NCI-H146 (cell line): ENCODE results near the gene RHBDL1.

Source experiments
- DNase-seq: peaks from one replicate; lab custom pipeline; 2025; lab: John Stamatoyannopoulos, UW

RHBDL1 gene

DNA sequence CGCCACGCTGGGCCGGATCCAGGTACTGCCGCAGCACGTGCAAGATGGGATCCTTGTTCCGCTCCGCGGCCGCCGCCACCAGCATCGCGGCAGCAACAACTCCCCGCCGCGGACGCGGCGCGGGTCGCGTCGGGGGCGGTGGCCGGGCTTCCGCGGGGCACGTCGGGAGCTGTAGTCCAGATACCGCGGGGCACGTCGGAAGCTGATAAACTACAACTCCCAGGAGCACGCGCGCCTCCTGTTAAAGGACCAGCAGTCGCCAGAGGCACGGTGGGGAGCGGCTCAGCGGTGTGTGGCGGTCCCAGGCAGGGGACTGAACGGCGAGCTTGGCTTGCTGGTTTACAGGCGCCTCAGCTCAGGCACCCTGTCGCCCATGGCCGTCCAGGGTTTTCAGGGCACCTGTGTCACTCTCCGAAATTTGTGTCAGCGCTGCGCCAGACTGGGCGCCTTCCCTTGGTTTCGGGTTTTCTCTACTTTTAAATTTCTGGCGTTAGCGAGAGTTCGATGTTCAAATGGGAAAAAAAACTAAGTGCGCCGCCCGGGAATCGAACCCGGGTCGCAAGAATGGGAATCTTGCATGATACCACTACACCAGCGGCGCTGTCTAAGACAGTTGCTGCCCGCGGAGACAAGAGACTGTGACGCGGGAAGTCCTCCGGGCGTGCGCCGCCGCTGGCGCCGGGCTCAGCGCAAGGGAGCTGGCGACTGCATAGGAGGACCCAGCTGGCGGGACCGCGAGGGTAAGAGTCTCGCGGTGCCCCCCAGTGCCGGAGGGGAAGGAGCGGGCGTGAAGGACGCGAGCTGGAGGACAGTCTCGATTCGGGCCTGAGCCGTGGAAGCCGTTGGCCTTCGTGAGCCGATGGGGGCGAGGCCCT lies 39.0 kb upstream of the RHBDL1 start, which contains the start of gene METTL26:
Gene METTL26, minus strand, starts transcription at position 100 of the 875 bp plus-strand sequence. Its CDS starts 15 bp downstream, at position 85.
- DNase-seq, result peak; percentile 99

- DNase-seq, result peak; percentile 55
Observed at GRCh38 chr16:637081-638018, 38.1 kb upstream of the RHBDL1 start.

DNA sequence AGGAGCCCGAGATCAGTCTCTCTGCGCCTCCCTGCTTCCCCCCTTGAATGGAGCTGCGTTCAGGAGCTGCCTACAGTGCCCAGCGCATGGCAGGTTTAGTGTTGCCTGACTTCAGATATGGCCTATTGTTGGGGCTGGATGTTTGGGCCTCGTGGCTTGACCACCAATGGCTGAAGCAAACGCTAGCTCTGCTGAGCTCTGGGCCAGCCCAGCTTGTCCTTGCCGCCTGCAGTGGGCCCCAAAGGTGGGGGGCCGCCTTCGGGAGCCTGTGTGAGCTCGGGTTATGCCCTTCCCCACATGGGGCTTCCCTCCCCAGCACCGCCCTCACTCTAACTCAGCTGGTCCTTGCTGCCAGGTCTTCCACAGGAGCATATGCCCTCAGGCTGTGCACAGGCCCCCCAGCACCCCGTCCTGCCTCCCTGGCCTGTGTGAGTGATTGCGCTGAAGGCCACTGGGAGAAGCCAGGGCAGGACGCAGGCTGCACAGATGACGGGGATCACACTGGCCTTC lies 37.4 kb upstream of the RHBDL1 start:
- DNase-seq, result no peak

DNA sequence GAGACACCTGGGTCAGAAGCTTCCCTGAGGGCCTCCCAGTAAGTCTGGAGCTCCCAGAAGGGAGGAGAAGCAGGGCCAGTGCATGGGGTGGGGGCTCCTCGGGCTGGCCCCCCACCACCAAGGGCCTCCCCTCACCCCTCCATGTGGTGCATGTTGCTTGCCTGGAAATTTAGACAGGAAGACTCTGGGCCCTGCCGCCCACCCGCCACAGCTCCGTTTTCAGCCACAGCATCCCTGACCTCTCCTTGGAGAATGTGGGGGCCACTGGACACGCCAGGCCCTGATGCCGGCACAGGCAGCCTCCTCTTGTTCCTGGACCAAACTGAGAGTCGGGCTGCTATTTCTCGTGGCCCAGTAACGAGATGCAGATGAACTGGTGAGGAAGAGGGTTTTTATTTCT lies 36.6 kb upstream of the RHBDL1 start:
- DNase-seq, result no peak

GRCh38 chr16:640614-641013 lies 34.9 kb upstream of the RHBDL1 start:
- no peak for DNase-seq

DNA sequence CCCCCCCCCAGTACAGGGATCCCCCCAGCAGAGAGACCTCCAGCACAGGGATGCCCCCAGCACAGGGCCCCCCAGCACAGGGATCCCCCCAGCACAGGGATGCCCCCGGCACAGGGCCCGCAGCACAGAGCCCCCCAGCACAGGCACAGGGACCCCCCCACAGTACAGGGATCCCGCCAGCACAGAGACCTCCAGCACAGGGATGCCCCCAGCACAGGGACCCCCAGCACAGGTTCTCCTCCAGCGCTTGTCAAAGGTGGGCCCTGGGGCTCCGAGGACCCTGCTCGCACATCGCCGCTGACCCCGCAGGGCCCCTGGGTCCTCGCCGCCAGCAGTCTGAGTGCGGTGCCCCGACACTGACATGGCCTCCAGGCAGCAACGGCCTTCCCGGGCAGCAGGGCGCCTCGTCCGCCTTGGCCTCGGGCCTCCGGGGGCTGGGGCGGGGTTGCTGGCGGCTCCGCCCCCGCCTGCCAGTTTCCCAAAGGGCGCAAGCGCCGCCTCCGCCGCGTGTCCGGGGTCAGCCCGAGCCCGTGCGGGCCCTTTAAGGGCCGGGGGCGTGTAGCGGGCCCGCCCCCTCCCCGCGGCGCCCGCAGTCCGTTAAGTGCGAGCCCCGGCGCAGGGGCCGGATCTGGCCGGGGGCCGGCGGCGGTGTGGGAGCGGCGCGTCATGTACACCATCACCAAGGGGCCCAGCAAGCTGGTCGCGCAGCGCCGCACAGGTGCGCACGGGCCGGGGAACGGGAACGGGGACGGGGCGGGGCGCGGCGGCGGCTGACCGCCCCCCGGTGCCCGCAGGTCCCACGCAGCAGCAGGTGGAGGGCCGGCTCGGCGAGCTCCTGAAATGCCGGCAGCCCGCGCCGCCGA lies 33.9 kb upstream of the RHBDL1 start, which contains the start of gene MCRIP2:
Gene MCRIP2, plus strand, starts transcription at position 503 of the 863 bp plus-strand sequence. Its CDS starts 164 bp downstream, at position 667.
- peak; percentile 92 for DNase-seq

DNA sequence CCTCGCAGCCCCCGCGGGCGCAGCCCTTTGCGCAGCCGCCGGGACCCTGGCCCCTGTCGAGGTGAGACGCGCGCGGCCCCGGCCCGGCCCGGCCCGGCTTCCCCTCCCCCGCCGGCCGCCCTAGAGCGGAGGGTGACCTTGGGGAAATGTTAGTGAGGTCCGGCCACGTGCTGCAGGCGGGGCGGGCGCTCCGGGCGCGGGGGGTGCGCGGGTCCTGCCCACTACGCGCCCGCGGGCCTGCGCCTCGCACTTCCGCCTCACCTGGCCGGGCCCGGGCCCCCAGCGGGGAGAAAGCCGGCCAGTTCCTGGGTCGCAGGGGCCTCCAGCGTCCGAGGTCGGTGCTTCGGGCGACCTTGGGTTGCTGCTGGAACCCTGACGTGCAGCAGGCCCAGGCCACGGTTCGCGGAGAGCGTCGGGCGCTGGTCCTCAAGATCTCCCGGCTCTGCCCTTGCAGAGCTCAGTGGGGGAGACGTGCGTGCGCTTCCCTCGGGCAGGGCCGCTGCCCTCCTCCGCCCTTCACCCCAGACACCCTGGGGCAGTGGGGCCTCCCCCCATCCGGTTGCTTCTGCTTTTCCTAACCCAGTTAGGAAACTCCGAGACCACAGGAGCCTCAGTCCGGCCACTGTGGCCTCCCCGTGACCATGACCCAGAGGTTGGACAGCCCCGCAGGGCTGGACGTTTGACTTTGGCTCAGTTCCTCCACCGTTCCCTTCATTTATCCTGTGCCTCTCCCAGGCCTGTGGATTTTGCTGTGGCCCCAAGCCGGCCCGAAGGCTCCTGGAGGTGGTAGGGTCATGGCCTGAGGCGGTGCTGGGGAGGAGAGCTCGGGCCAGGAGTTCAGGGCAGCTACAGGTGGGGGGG lies 33.1 kb upstream of the RHBDL1 start:
- peak; percentile 68 for DNase-seq

DNA sequence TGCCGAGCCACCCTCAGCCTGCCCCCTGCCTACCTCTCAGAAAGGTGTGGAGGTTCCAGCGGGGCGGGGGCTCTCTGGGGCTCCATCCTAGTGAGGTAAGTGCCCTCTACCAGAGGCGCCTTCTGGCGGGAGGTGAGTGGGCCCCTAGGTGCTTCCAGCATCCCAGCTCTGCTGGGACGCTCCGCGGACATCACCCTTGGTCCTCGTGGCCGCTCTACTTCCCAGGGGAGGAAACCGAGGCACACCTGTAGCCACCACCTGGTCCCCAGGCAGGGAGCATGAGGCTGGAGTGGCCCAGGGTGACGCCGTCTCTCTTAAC lies 32.5 kb upstream of the RHBDL1 start:
- DNase-seq, result no peak

DNA sequence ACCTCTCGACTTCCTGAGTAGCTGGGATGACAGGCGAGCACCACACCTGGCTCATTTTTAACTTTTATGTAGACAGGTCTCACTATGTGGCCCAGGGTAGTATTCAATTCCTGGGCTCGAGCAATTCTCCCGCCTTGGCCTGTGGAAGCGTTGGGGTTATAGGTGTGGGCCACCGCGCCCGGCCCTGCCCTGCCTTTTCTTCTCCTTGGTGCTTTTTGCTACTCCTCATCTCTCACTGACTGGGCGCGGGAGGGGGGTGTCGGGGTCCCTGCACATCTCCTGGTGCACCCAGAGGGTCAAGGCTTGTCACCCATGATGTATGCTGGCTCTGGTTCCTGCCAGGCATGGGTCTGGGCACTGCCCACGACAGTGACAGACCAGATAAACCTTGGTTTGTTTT lies 30.9 kb upstream of the RHBDL1 start:
- DNase-seq, result no peak

DNA sequence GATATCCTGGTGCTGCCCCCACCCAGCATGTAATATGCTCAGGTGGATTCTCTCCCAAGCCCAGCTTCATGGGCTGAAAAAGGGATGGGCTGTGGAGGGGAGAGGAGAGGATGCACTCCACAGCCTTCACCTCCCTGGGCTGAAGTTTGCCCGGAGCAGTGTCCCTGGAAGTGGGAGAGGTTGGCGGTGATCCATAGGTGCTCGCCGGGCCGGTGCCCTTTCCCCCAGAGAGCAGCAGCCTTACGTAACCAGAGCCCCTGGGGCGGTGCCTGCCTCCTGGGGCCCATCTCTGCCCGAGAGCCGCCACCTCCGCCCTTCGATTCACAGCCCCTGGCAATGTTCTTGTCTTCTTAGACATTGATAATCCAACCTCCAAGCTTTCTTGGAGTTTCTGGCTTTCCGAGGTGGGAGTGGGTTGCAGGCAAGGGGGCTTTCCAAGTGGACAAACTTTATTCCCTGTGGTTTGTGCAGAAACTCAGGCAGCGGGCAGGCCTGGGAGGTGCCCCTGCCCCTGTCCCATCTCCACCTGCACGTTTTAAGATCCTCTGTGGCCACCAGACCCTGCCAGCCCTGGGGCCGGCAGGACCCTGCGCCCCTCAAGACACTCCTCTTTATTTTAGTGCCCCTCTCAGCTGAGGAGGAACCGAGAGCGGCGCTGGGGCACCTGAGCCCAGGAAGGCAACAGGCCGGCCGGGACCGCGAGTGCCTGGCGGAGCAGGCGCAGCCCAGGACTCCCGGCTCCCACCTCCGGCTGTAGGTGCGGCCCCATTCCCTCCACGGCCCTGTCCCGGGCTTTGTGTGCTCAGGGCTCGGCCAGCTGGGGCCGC lies 29.4 kb upstream of the RHBDL1 start:
- no peak for DNase-seq

DNA sequence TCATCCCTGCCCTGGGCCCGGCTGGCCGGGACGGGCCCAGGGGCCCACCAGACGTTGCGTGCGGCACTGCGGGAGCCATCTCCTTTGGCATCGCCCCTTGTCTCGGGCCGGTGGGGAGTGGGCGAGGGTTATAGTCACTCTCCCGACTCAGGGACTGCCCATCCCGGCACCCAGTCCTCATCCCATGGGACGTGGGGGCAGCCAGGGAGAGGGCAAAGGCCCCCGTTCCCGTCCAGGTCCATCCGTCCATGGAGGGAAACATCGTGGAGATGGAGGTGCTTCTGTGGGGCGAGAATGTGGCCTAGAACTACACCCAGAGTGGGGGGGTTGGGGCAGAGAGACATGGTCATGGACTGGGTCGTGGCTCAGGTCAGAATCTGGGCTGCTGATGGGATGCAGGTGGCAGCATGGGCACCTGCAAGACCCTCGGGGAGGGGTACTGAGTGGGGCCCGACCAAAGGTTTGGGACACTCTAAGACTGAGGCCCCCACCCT lies 28.7 kb upstream of the RHBDL1 start:
- no peak for DNase-seq

- no peak for DNase-seq
Observed at GRCh38 chr16:647173-647902, 28.1 kb upstream of the RHBDL1 start.

GRCh38 chr16:648071-648780 lies 27.2 kb upstream of the RHBDL1 start:
- DNase-seq, result peak; percentile 51

DNA sequence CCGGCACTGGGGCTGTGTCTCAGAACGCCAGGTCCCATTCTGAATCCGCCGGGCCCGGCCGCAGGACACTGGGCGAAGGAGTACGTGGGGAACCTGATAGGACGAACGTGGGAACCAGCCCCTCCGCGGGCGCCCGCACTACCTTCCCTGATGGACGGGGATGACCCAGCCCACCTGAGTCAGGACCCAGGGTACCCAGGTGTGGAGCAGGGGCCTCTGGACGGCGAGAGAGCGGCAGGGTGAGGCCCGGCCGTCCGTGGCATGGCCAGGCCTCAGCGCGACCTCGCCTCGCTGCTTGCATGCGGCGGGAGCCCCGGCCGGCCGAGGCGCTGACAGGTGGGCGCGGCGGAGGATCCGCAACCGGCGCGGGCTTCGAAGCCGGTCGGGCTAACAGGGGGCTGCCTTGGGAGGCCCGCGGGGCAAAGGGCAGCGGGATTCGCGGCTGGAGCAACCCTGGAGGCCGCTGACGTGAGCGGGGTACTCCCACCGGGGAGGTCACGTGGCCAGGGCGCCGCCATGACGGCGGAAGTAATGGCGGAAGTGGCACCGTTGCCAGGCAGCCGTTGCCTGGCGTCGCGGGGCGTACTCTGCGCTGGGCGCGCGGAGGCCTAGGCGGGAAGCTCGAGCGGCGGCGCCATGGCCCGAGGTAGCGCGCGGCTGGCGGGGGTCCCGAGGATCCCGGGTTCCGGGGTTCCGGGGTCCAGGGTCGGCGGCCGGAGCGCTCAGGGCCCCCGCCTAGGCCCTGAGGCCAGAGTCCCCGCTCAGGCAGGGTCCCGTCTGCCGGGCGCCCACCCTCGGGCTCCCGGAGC lies 26.5 kb upstream of the RHBDL1 start, which contains the start of gene WDR90:
Gene WDR90, plus strand, starts transcription at position 585 of the 809 bp plus-strand sequence. Its CDS starts 52 bp downstream, at position 637.
- DNase-seq, result peak; percentile 94

- DNase-seq, result peak; percentile 37
Observed at GRCh38 chr16:649631-650030, 25.8 kb upstream of the RHBDL1 start.

- no peak for DNase-seq
Observed at GRCh38 chr16:651844-652243, 23.6 kb upstream of the RHBDL1 start.
